Loucy (cell line): ENCODE data around the gene SMIM11.

ENCODE experiments used
- H2AFZ ChIP-seq: fragments of 200-600 bp; sonication (generic); 2 replicates; pipeline ENCODE4 v1.6.0; 2016; ENCODE audit warnings: antibody characterized with exemption, mild to moderate bottlenecking, low read length, moderate library complexity
- H3F3A ChIP-seq: fragments of 200-600 bp; 2 replicates; pipeline ENCODE4 v1.6.0; 2016; ENCODE audit warnings: antibody characterized with exemption, low read depth, mild to moderate bottlenecking
- H3K27me3 ChIP-seq: fragments of 200-600 bp; sonication (generic); 2 replicates; pipeline ENCODE4 v1.6.1; 2014; ENCODE audit warnings: low read length, mild to moderate bottlenecking; ENCODE audit not compliant: insufficient read depth, poor library complexity, severe bottlenecking
- H3K36me3 ChIP-seq: fragments of 200-600 bp; sonication (generic); 2 replicates; pipeline ENCODE4 v1.6.1; 2016; ENCODE audit warnings: low read length; ENCODE audit not compliant: insufficient read depth
- H3K4me1 ChIP-seq: fragments of 200-600 bp; sonication (generic); 2 replicates; pipeline ENCODE4 v1.5.1; 2014; ENCODE audit warnings: low read length, mild to moderate bottlenecking; ENCODE audit not compliant: insufficient read depth, poor library complexity, severe bottlenecking
- H3K4me2 ChIP-seq: fragments of 200-600 bp; sonication (generic); 2 replicates; pipeline ENCODE4 v1.6.0; 2014; ENCODE audit warnings: antibody characterized with exemption, low read length, low read depth, mild to moderate bottlenecking; ENCODE audit not compliant: poor library complexity, severe bottlenecking
- H3K4me3 ChIP-seq: fragments of 200-600 bp; sonication (generic); 2 replicates; pipeline ENCODE4 v1.5.1; 2014; ENCODE audit warnings: low read length, mild to moderate bottlenecking, mixed read lengths; ENCODE audit not compliant: poor library complexity, severe bottlenecking
- H3K79me2 ChIP-seq: fragments of 200-600 bp; sonication (generic); 2 replicates; pipeline ENCODE4 v1.6.1; 2014; ENCODE audit warnings: low read length; ENCODE audit not compliant: insufficient read depth
- H3K9ac ChIP-seq: fragments of 200-600 bp; sonication (generic); 2 replicates; pipeline ENCODE4 v1.6.0; 2014; ENCODE audit warnings: mild to moderate bottlenecking, low read depth, low read length, moderate library complexity; ENCODE audit not compliant: poor library complexity, severe bottlenecking
- H3K9me2 ChIP-seq: fragments of 200-600 bp; sonication (generic); replicated peaks from 2 replicates; pipeline ENCODE4 v1.6.1; 2016; ENCODE audit warnings: low read depth, low read length, mixed read lengths
- H3K9me3 ChIP-seq: fragments of 200-600 bp; sonication (generic); 2 replicates; pipeline ENCODE4 v1.6.1; 2014; ENCODE audit warnings: mild to moderate bottlenecking, antibody characterized with exemption, low read length, low read depth; ENCODE audit not compliant: insufficient read depth
- H4K20me1 ChIP-seq: fragments of 200-600 bp; sonication (generic); 2 replicates; pipeline ENCODE4 v1.6.0; 2014; ENCODE audit warnings: antibody characterized with exemption, low read length, mild to moderate bottlenecking; ENCODE audit not compliant: insufficient read depth, poor library complexity, severe bottlenecking
- EZH2phosphoT487 ChIP-seq: fragments of 200-600 bp; IDR thresholded peaks from 2 replicates; pipeline ENCODE4 v1.6.1; 2018; ENCODE audit warnings: antibody characterized with exemption, mild to moderate bottlenecking, moderate library complexity, borderline replicate concordance
- TF ChIP-seq, protein P1 (sequence below): fragments of 200-600 bp; sonication (generic); conservative IDR thresholded peaks from 2 replicates; pipeline ENCODE4 v1.5.1; 2014; ENCODE audit warnings: mild to moderate bottlenecking, antibody characterized with exemption, low read length

The SMIM11 gene

GRCh38 chr21:34345892-34346291 lies 29.4 kb upstream of the SMIM11 start:
- Histone ChIP-seq H3K27me3 (no peaks in the 10 kb centered on the region), H3K9me3 (no peaks in the 10 kb centered on the region), H3K4me3 (no peak overlapping the region), H4K20me1 (no peaks in the 10 kb centered on the region), H2AFZ (no peak overlapping the region), H3F3A (no peaks in the 10 kb centered on the region), H3K9ac (no peak overlapping the region), H3K4me2 (no peak overlapping the region), H3K9me2 (no peaks in the 10 kb centered on the region), H3K36me3 (no peaks in the 10 kb centered on the region), H3K4me1 (no peaks in the 10 kb centered on the region), H3K79me2 (no peaks in the 10 kb centered on the region)
- TF ChIP-seq EZH2phosphoT487 = no peak
- TF ChIP-seq, protein P1, sequence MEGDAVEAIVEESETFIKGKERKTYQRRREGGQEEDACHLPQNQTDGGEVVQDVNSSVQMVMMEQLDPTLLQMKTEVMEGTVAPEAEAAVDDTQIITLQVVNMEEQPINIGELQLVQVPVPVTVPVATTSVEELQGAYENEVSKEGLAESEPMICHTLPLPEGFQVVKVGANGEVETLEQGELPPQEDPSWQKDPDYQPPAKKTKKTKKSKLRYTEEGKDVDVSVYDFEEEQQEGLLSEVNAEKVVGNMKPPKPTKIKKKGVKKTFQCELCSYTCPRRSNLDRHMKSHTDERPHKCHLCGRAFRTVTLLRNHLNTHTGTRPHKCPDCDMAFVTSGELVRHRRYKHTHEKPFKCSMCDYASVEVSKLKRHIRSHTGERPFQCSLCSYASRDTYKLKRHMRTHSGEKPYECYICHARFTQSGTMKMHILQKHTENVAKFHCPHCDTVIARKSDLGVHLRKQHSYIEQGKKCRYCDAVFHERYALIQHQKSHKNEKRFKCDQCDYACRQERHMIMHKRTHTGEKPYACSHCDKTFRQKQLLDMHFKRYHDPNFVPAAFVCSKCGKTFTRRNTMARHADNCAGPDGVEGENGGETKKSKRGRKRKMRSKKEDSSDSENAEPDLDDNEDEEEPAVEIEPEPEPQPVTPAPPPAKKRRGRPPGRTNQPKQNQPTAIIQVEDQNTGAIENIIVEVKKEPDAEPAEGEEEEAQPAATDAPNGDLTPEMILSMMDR = no peak

GRCh38 chr21:34348890-34349519 lies 26.3 kb upstream of the SMIM11 start:
- no peaks in the 10 kb centered on the region for H3K9me3 ChIP-seq
- H2AFZ ChIP-seq = no peak overlapping the region
- H3K9ac ChIP-seq = no peak overlapping the region
- H3F3A ChIP-seq = no peaks in the 10 kb centered on the region
- no peaks in the 10 kb centered on the region for H3K4me1 ChIP-seq
- H3K4me3 ChIP-seq = no peak overlapping the region
- H4K20me1 ChIP-seq = no peaks in the 10 kb centered on the region
- H3K4me2 ChIP-seq = no peak overlapping the region
- H3K27me3 ChIP-seq = no peaks in the 10 kb centered on the region
- H3K36me3 ChIP-seq = no peaks in the 10 kb centered on the region
- TF ChIP-seq EZH2phosphoT487 = no peak
- TF ChIP-seq, protein P1 = no peak
- no peaks in the 10 kb centered on the region for H3K79me2 ChIP-seq
- no peaks in the 10 kb centered on the region for H3K9me2 ChIP-seq

DNA sequence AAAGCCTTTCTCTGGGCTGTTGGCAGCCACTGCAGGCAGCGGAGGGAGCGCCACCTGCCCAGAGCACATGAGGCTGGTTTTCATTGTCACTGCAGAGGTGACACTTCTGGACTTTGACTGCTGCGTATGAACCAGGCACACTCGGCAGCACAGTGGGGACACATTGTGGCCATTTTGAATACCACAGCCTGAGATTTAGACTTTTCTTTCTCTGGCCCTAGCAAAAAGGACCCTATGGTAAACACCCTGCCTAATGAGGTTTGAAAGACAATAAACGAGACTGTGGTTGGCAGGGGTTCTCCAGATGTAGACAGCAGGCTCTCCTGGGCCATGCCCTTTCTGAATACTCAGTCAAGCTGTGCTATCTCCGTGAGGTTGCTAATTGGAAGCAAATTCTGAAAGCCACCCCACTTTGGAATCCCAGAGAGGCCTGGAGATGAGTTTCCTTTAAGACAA lies 23.5 kb upstream of the SMIM11 start:
- H3K9ac ChIP-seq = no peak overlapping the region
- no peaks in the 10 kb centered on the region for H4K20me1 ChIP-seq
- H3F3A ChIP-seq = no peaks in the 10 kb centered on the region
- H3K9me2 ChIP-seq = no peaks in the 10 kb centered on the region
- no peak overlapping the region for H2AFZ ChIP-seq
- no peaks in the 10 kb centered on the region for H3K9me3 ChIP-seq
- no peaks in the 10 kb centered on the region for H3K36me3 ChIP-seq
- H3K4me3 ChIP-seq = no peak overlapping the region
- no peaks in the 10 kb centered on the region for H3K4me1 ChIP-seq
- no peaks in the 10 kb centered on the region for H3K79me2 ChIP-seq
- TF ChIP-seq EZH2phosphoT487 = no peak
- TF ChIP-seq, protein P1 = peak; percentile 78
- no peak overlapping the region for H3K4me2 ChIP-seq
- H3K27me3 ChIP-seq = no peaks in the 10 kb centered on the region
